ENCODE results near the gene SLC29A1. TPM values are rescaled to one million over a fixed set of nuclear protein-coding genes. Genes with fewer than 3 reads are reported as not detected.

The SLC29A1 gene
- total and polyA plus RNA-seq, 9 of the 15 experiments (the other 6 are each of a cell fraction or from before 2014, with no cell fraction given) = 18.9 to 170 (median 57.7) TPM

GRCh38 chr6:44255105-44255808 is 31.9 kb downstream of the SLC29A1 start (continued):
- TF ChIP-seq CHD2 (IDR thresholded peaks at IDR 0.05; ENCODE audit: low read depth, low read length) (0 out of 2 replicates have a peak, but pooled peaks have one; percentile 40), HNRNPUL1 (IDR thresholded peaks at IDR 0.05; ENCODE audit: low read length) (no peak), ATF3 (IDR thresholded peaks at IDR 0.05) (no peak), ATF3 (CRISPR knock-in tag; conservative IDR thresholded peaks at IDR 0.05) (peak; percentile 82), NCOR1 (IDR thresholded peaks at IDR 0.05) (no peak; the same call in 1 of the 2 replicates), CLOCK (CRISPR knock-in tag; IDR thresholded peaks at IDR 0.05; ENCODE audit: borderline replicate concordance) (no peak), SPI1 (IDR thresholded peaks at IDR 0.05; ENCODE audit: borderline replicate concordance, low read depth, low read length) (no peak), ZBTB17 (CRISPR knock-in tag; IDR thresholded peaks at IDR 0.05) (no peak), CBX5 (IDR thresholded peaks at IDR 0.05; ENCODE audit: borderline replicate concordance, low read depth) (no peak), GABPB1 (CRISPR knock-in tag; IDR thresholded peaks at IDR 0.05) (peak; percentile 15; the same call in 1 of the 2 replicates), POLR2A (conservative IDR thresholded peaks at IDR 0.05) (peak; percentile 80), HIVEP1 (CRISPR knock-in tag; IDR thresholded peaks at IDR 0.05) (no peak), GABPA (tag; conservative IDR thresholded peaks at IDR 0.05; ENCODE audit: low read depth) (no peak), MCM3 (IDR thresholded peaks at IDR 0.05) (no peak), POLR2G (IDR thresholded peaks at IDR 0.05; ENCODE audit: low read depth, low read length) (peak; percentile 81), ZNF609 (CRISPR knock-in tag; IDR thresholded peaks at IDR 0.05; ENCODE audit: borderline replicate concordance) (peak; percentile 62), BMI1 (IDR thresholded peaks at IDR 0.05; ENCODE audit: low read length) (no peak), KAT7 (CRISPR knock-in tag; IDR thresholded peaks at IDR 0.05; ENCODE audit: borderline replicate concordance) (no peak), ZBTB7A (IDR thresholded peaks at IDR 0.05; ENCODE audit: borderline replicate concordance, control insufficient read depth, low read depth, low read length) (no peak), ZNF384 (IDR thresholded peaks at IDR 0.05; ENCODE audit: low read depth, low read length) (no peak), GTF2F1 (IDR thresholded peaks at IDR 0.05; ENCODE audit: low read depth, low read length) (no peak)
